Measurements from ENCODE around the gene PDLIM5.

The PDLIM5 gene

GRCh38 chr4:94419956-94420355 lies 31.8 kb upstream of the PDLIM5 start:
- no peak overlapping the region for H3K27ac ChIP-seq
- DNase-seq (ENCODE audit: low read depth, low spot score) = peak; percentile 57

- DNase-seq (ENCODE audit: low read depth, low spot score) = no peak
- no peak overlapping the region for H3K27ac ChIP-seq
These were observed 31.4 kb upstream of the PDLIM5 start for GRCh38 chr4:94420356-94420755.

- no peak for DNase-seq (ENCODE audit: low read depth, low spot score)
- H3K27ac ChIP-seq = no peak overlapping the region
These were observed 25.0 kb upstream of the PDLIM5 start for GRCh38 chr4:94426783-94427182.

- DNase-seq (ENCODE audit: low read depth, low spot score) = no peak
These were observed 22.9 kb upstream of the PDLIM5 start for GRCh38 chr4:94428884-94429283.

GRCh38 chr4:94430406-94430805 lies 21.3 kb upstream of the PDLIM5 start:
- no peak overlapping the region for H3K27ac ChIP-seq
- no peak for DNase-seq (ENCODE audit: low read depth, low spot score)

More at GRCh38 chr4:94428884-94429283, 22.9 kb upstream of the PDLIM5 start:
- no peak overlapping the region for H3K27ac ChIP-seq

GRCh38 chr4:94431388-94431787 lies 20.4 kb upstream of the PDLIM5 start:
- H3K27ac ChIP-seq = no peak overlapping the region
- no peak for DNase-seq (ENCODE audit: low read depth, low spot score)

GRCh38 chr4:94434505-94434904 lies 17.2 kb upstream of the PDLIM5 start:
- DNase-seq (ENCODE audit: low read depth, low spot score) = no peak
- no peak overlapping the region for H3K27ac ChIP-seq

- H3K27ac ChIP-seq = no peak overlapping the region
- DNase-seq (ENCODE audit: low read depth, low spot score) = no peak
These were observed 15.9 kb upstream of the PDLIM5 start for GRCh38 chr4:94435874-94436273.

GRCh38 chr4:94436512-94436911 lies 15.2 kb upstream of the PDLIM5 start:
- DNase-seq (ENCODE audit: low read depth, low spot score) = no peak
- no peak overlapping the region for H3K27ac ChIP-seq

- no peak overlapping the region for H3K27ac ChIP-seq
- no peak for DNase-seq (ENCODE audit: low read depth, low spot score)
These were observed 12.1 kb upstream of the PDLIM5 start for GRCh38 chr4:94439606-94440005.

GRCh38 chr4:94441838-94442237 lies 9.9 kb upstream of the PDLIM5 start:
- H3K27ac ChIP-seq = no peak overlapping the region
- DNase-seq (ENCODE audit: low read depth, low spot score) = no peak

GRCh38 chr4:94442251-94442650 lies 9.5 kb upstream of the PDLIM5 start:
- no peak overlapping the region for H3K27ac ChIP-seq
- DNase-seq (ENCODE audit: low read depth, low spot score) = no peak

- peak; percentile 66 for DNase-seq (ENCODE audit: low read depth, low spot score)
These were observed 5.4 kb upstream of the PDLIM5 start for GRCh38 chr4:94446386-94446785.

GRCh38 chr4:94447754-94448411 lies 3.9 kb upstream of the PDLIM5 start:
- H3K27ac ChIP-seq = peak overlapping the region; percentile 68
- DNase-seq (ENCODE audit: low read depth, low spot score) = no peak

More at GRCh38 chr4:94446386-94446785, 5.4 kb upstream of the PDLIM5 start:
- H3K27ac ChIP-seq = peak overlapping the region; percentile 68

GRCh38 chr4:94448815-94449375 lies 2.8 kb upstream of the PDLIM5 start:
- H3K27ac ChIP-seq = no peak overlapping the region
- DNase-seq (ENCODE audit: low read depth, low spot score) = no peak

GRCh38 chr4:94451051-94451694 lies 569 bp upstream of the PDLIM5 start:
- DNase-seq (ENCODE audit: low read depth, low spot score) = no peak
- H3K27ac ChIP-seq = peak overlapping the region; percentile 89

GRCh38 chr4:94452476-94453371 lies 982 bp downstream of the PDLIM5 start:
- peak overlapping the region; percentile 89 for H3K27ac ChIP-seq
- no peak for DNase-seq (ENCODE audit: low read depth, low spot score)

GRCh38 chr4:94453391-94453963 lies 1.7 kb downstream of the PDLIM5 start:
- DNase-seq (ENCODE audit: low read depth, low spot score) = no peak
- H3K27ac ChIP-seq = peak overlapping the region; percentile 89

GRCh38 chr4:94454405-94454804 lies 2.7 kb downstream of the PDLIM5 start:
- DNase-seq (ENCODE audit: low read depth, low spot score) = no peak
- peak overlapping the region; percentile 89 for H3K27ac ChIP-seq

- peak overlapping the region; percentile 89 for H3K27ac ChIP-seq
- DNase-seq (ENCODE audit: low read depth, low spot score) = no peak
These were observed 3.3 kb downstream of the PDLIM5 start for GRCh38 chr4:94455081-94455480.
